Activated T-cell treated with anti-CD3 and anti-CD28 coated beads, Interleukin-2, amount 50 U/mL, for 24 hours (primary cell): ENCODE results near the gene DEAF1.
"Not testable (repeated sequence)": the region's sequence is repeated elsewhere in the genome, so short reads cannot be mapped to it uniquely, and the experiment has no call there.

Experiments
- DNase-seq: peaks from one replicate; pipeline ENCODE4 v3.0.0-alpha.2; 2020
- H3K27ac Mint-ChIP-seq: 2 replicates; pipeline ENCODE4 v1.8.0; 2020; ENCODE audit warnings: mild to moderate bottlenecking, mixed read lengths
- H3K27me3 Mint-ChIP-seq: 2 replicates; pipeline ENCODE4 v1.8.0; 2020; ENCODE audit warnings: mixed read lengths
- H3K36me3 Mint-ChIP-seq: 2 replicates; pipeline ENCODE4 v1.8.0; 2020; ENCODE audit warnings: low read depth, mixed read lengths
- H3K4me1 Mint-ChIP-seq: 2 replicates; pipeline ENCODE4 v1.8.0; 2020; ENCODE audit warnings: low read depth, mixed read lengths
- H3K4me3 Mint-ChIP-seq: 2 replicates; pipeline ENCODE4 v1.8.0; 2020; ENCODE audit warnings: mild to moderate bottlenecking, moderate library complexity, mixed read lengths
- H3K9me3 Mint-ChIP-seq: 2 replicates; pipeline ENCODE4 v1.8.0; 2020; ENCODE audit warnings: mixed read lengths

The DEAF1 gene

GRCh38 chr11:659532-660085 lies 35.4 kb downstream of the DEAF1 start:
- no peak overlapping the region for H3K27ac Mint-ChIP-seq

GRCh38 chr11:657691-658126 lies 37.3 kb downstream of the DEAF1 start:
- Mint-ChIP-seq H3K4me1 (no peaks in the 10 kb centered on the region), H3K27ac (no peak overlapping the region), H3K9me3 (no peaks in the 10 kb centered on the region), H3K27me3 (no peaks in the 10 kb centered on the region), H3K36me3 (peaks cover 70% of the 10 kb centered on the region), H3K4me3 (no peak overlapping the region)
- no peak for DNase-seq

More at GRCh38 chr11:659532-660085, 35.4 kb downstream of the DEAF1 start:
- no peaks in the 10 kb centered on the region for H3K27me3 Mint-ChIP-seq
- no peaks in the 10 kb centered on the region for H3K9me3 Mint-ChIP-seq
- no peak overlapping the region for H3K4me3 Mint-ChIP-seq
- no peaks in the 10 kb centered on the region for H3K4me1 Mint-ChIP-seq
- peaks cover 71% of the 10 kb centered on the region for H3K36me3 Mint-ChIP-seq
- no peak for DNase-seq

- Mint-ChIP-seq H3K4me1 (no peaks in the 10 kb centered on the region), H3K9me3 (no peaks in the 10 kb centered on the region), H3K27ac (no peak overlapping the region), H3K36me3 (peaks cover 70% of the 10 kb centered on the region), H3K4me3 (no peak overlapping the region), H3K27me3 (no peaks in the 10 kb centered on the region)
- DNase-seq: no peak
Measured at GRCh38 chr11:656866-657265, 38.2 kb downstream of the DEAF1 start.

GRCh38 chr11:656426-656825 lies 38.6 kb downstream of the DEAF1 start:
- no peak for DNase-seq
- Mint-ChIP-seq H3K4me1 (no peaks in the 10 kb centered on the region), H3K27ac (no peak overlapping the region), H3K36me3 (peaks cover 71% of the 10 kb centered on the region), H3K27me3 (no peaks in the 10 kb centered on the region), H3K4me3 (no peak overlapping the region), H3K9me3 (no peaks in the 10 kb centered on the region)

- Mint-ChIP-seq H3K27me3 (no peaks in the 10 kb centered on the region), H3K4me1 (no peaks in the 10 kb centered on the region), H3K4me3 (no peak overlapping the region), H3K9me3 (no peaks in the 10 kb centered on the region), H3K36me3 (peaks cover 69% of the 10 kb centered on the region), H3K27ac (no peak overlapping the region)
- DNase-seq: no peak
Measured at GRCh38 chr11:655036-655726, 39.8 kb downstream of the DEAF1 start.

GRCh38 chr11:654444-654843 lies 40.6 kb downstream of the DEAF1 start:
- H3K4me3 Mint-ChIP-seq, H3K27me3 Mint-ChIP-seq, DNase-seq, H3K4me1 Mint-ChIP-seq, H3K27ac Mint-ChIP-seq, H3K9me3 Mint-ChIP-seq: not testable (repeated sequence)
- peaks cover 68% of the 10 kb centered on the region for H3K36me3 Mint-ChIP-seq

GRCh38 chr11:653837-654236 lies 41.2 kb downstream of the DEAF1 start:
- H3K27me3 Mint-ChIP-seq: no peaks in the 10 kb centered on the region
- H3K4me1 Mint-ChIP-seq: no peaks in the 10 kb centered on the region
- no peak overlapping the region for H3K27ac Mint-ChIP-seq
- H3K4me3 Mint-ChIP-seq: no peak overlapping the region
- peaks cover 69% of the 10 kb centered on the region for H3K36me3 Mint-ChIP-seq
- H3K9me3 Mint-ChIP-seq: no peaks in the 10 kb centered on the region
- no peak for DNase-seq

- not testable (repeated sequence) for H3K27ac Mint-ChIP-seq, H3K4me1 Mint-ChIP-seq, DNase-seq
Measured at GRCh38 chr11:653136-653535, 41.9 kb downstream of the DEAF1 start.

GRCh38 chr11:650482-650881 lies 44.5 kb downstream of the DEAF1 start:
- Mint-ChIP-seq H3K27ac (no peak overlapping the region), H3K9me3 (no peaks in the 10 kb centered on the region), H3K36me3 (peaks cover 68% of the 10 kb centered on the region), H3K4me1 (peaks cover 2% of the 10 kb centered on the region), H3K27me3 (no peaks in the 10 kb centered on the region), H3K4me3 (no peak overlapping the region)
- no peak for DNase-seq

More at GRCh38 chr11:653136-653535, 41.9 kb downstream of the DEAF1 start:
- not testable (repeated sequence) for H3K9me3 Mint-ChIP-seq, H3K4me3 Mint-ChIP-seq, H3K27me3 Mint-ChIP-seq
- H3K36me3 Mint-ChIP-seq: peaks cover 67% of the 10 kb centered on the region

GRCh38 chr11:647672-648158 lies 47.3 kb downstream of the DEAF1 start:
- H3K27ac Mint-ChIP-seq: peak overlapping the region; percentile 64
- H3K27me3 Mint-ChIP-seq: not testable (repeated sequence)

GRCh38 chr11:646214-646613 lies 48.8 kb downstream of the DEAF1 start:
- no peak for DNase-seq
- Mint-ChIP-seq H3K27ac (no peak overlapping the region), H3K27me3 (no peaks in the 10 kb centered on the region), H3K4me3 (no peak overlapping the region), H3K9me3 (no peaks in the 10 kb centered on the region), H3K4me1 (peaks cover 2% of the 10 kb centered on the region), H3K36me3 (peaks cover 49% of the 10 kb centered on the region)

More at GRCh38 chr11:647672-648158, 47.3 kb downstream of the DEAF1 start:
- H3K36me3 Mint-ChIP-seq: peaks cover 60% of the 10 kb centered on the region
- not testable (repeated sequence) for DNase-seq, H3K4me1 Mint-ChIP-seq, H3K4me3 Mint-ChIP-seq, H3K9me3 Mint-ChIP-seq

GRCh38 chr11:645536-645935 lies 49.5 kb downstream of the DEAF1 start:
- H3K27me3 Mint-ChIP-seq: peaks cover under 1% of the 10 kb centered on the region
- peaks cover 47% of the 10 kb centered on the region for H3K36me3 Mint-ChIP-seq
- peak overlapping the region; percentile 23 for H3K27ac Mint-ChIP-seq
- DNase-seq: no peak
- peaks cover 2% of the 10 kb centered on the region for H3K4me1 Mint-ChIP-seq
- H3K4me3 Mint-ChIP-seq: no peak overlapping the region
- no peaks in the 10 kb centered on the region for H3K9me3 Mint-ChIP-seq

GRCh38 chr11:643849-644738 lies 50.9 kb downstream of the DEAF1 start:
- no peak overlapping the region for H3K4me3 Mint-ChIP-seq

GRCh38 chr11:643366-643765 lies 51.7 kb downstream of the DEAF1 start:
- Mint-ChIP-seq H3K4me1 (peaks cover 10% of the 10 kb centered on the region), H3K27ac (no peak overlapping the region), H3K27me3 (peaks cover 15% of the 10 kb centered on the region)

More at GRCh38 chr11:643849-644738, 50.9 kb downstream of the DEAF1 start:
- Mint-ChIP-seq H3K27me3 (peaks cover 8% of the 10 kb centered on the region), H3K9me3 (no peaks in the 10 kb centered on the region), H3K4me1 (peaks cover 5% of the 10 kb centered on the region), H3K27ac (no peak overlapping the region), H3K36me3 (peaks cover 37% of the 10 kb centered on the region)
- DNase-seq: no peak

More at GRCh38 chr11:643366-643765, 51.7 kb downstream of the DEAF1 start:
- Mint-ChIP-seq H3K4me3 (no peak overlapping the region), H3K9me3 (no peaks in the 10 kb centered on the region), H3K36me3 (peaks cover 31% of the 10 kb centered on the region)
- no peak for DNase-seq
